H1 (cell line): ENCODE results near the gene RTF2. TPM values are rescaled to one million over a fixed set of nuclear protein-coding genes. Genes with fewer than 3 reads are reported as not detected.

ENCODE experiments used
- CTCF ChIP-seq, 3 experiments: IDR thresholded peaks; 1 replicate in 2 of 3; 2 replicates in 1 of 3; pipeline versions ENCODE4 v1.5.1 to v1.6.1; 2011; ENCODE audit warnings: low read length in 3 of 3, mild to moderate bottlenecking in 3 of 3, inconsistent platforms in 2 of 3, low read depth in 1 of 3, moderate library complexity in 1 of 3; ENCODE audit not compliant: insufficient read depth in 1 of 3; ENCODE audit errors: control extremely low read depth in 1 of 3
- EGR1 ChIP-seq: IDR thresholded peaks from 2 replicates; pipeline ENCODE4 v1.6.1; 2011; ENCODE audit warnings: low read depth, low read length, borderline replicate concordance
- JUN ChIP-seq: IDR thresholded peaks from 2 replicates; pipeline ENCODE4 v1.6.1; 2011; ENCODE audit warnings: low read depth, mild to moderate bottlenecking, improper control_type of control experiment, low read length
- polyA plus RNA-seq, 7 experiments: library from polyadenylated mRNA; depleted of rRNA in 3 of 7; stranded (reverse) in 5 of 7; unstranded in 2 of 7; fragments of >200 nt in 5 of 7; fragments of 200-250 nt in 2 of 7; gene quantifications; 1 replicate in 5 of 7; 2 replicates in 1 of 7; 4 replicates in 1 of 7; pipeline versions ENCODE4 v1.2.1 to v1.2.3, GENCODE V29; 2011 to 2013; ENCODE audit warnings: missing spikeins in 2 of 7, mixed read lengths in 2 of 7
- total RNA-seq: library from RNA; stranded (reverse); fragmentation: NEBNext Ultra II Directional; extraction: Animal tissue kit (Norgen Biotek cat#: 25700); gene quantifications from 2 replicates; pipeline ENCODE4 v1.2.1, GENCODE V29; 2021

Gene RTF2
- total and polyA plus RNA-seq, 2 of the 8 experiments (the other 6 are each of a cell fraction or from before 2014, with no cell fraction given) = 33.9 to 51.2 TPM

- TF ChIP-seq JUN (no peak), CTCF (IDR thresholded peaks at IDR 0.05; ENCODE audit: control extremely low read depth in 1 of 3, insufficient read depth in 1 of 3, low read depth in 1 of 3, low read length in 3 of 3) (no peak), EGR1 (no peak)
Measured at GRCh38 chr20:56520180-56520579, 51.8 kb downstream of the RTF2 start (continued).
